PFSK-1 (cell line): ENCODE measurements around the gene RPS6KC1.

ENCODE experiments used
- POLR2AphosphoS5 ChIP-seq: IDR thresholded peaks from 2 replicates; pipeline ENCODE4 v1.6.1; 2012; ENCODE audit warnings: low read depth, mild to moderate bottlenecking, control low read depth, low read length, moderate library complexity
- SIN3A ChIP-seq: IDR thresholded peaks from 2 replicates; pipeline ENCODE4 v1.6.1; 2012; ENCODE audit warnings: mild to moderate bottlenecking, low read length, moderate library complexity, borderline replicate concordance; ENCODE audit not compliant: insufficient read depth
- TAF1 ChIP-seq: IDR thresholded peaks from 2 replicates; pipeline ENCODE4 v1.6.1; 2012; ENCODE audit warnings: low read length, control low read depth, borderline replicate concordance; ENCODE audit not compliant: insufficient read depth
- TF ChIP-seq, protein P1 (sequence below), 2 experiments: IDR thresholded peaks; 2 replicates each; pipeline versions ENCODE4 v1.6.1 to v1.8.0; 2011 to 2012; ENCODE audit warnings: low read depth in 2 of 2, low read length in 2 of 2, control low read depth in 1 of 2, inconsistent platforms in 1 of 2, mild to moderate bottlenecking in 1 of 2, moderate library complexity in 1 of 2; ENCODE audit not compliant: insufficient read depth in 1 of 2

- TF ChIP-seq POLR2AphosphoS5 (no peak), SIN3A (no peak), TAF1 (no peak)
- TF ChIP-seq, protein P1, sequence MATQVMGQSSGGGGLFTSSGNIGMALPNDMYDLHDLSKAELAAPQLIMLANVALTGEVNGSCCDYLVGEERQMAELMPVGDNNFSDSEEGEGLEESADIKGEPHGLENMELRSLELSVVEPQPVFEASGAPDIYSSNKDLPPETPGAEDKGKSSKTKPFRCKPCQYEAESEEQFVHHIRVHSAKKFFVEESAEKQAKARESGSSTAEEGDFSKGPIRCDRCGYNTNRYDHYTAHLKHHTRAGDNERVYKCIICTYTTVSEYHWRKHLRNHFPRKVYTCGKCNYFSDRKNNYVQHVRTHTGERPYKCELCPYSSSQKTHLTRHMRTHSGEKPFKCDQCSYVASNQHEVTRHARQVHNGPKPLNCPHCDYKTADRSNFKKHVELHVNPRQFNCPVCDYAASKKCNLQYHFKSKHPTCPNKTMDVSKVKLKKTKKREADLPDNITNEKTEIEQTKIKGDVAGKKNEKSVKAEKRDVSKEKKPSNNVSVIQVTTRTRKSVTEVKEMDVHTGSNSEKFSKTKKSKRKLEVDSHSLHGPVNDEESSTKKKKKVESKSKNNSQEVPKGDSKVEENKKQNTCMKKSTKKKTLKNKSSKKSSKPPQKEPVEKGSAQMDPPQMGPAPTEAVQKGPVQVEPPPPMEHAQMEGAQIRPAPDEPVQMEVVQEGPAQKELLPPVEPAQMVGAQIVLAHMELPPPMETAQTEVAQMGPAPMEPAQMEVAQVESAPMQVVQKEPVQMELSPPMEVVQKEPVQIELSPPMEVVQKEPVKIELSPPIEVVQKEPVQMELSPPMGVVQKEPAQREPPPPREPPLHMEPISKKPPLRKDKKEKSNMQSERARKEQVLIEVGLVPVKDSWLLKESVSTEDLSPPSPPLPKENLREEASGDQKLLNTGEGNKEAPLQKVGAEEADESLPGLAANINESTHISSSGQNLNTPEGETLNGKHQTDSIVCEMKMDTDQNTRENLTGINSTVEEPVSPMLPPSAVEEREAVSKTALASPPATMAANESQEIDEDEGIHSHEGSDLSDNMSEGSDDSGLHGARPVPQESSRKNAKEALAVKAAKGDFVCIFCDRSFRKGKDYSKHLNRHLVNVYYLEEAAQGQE (IDR thresholded peaks at IDR 0.05; ENCODE audit: insufficient read depth in 1 of 2, low read depth in 2 of 2, low read length in 2 of 2): no peak
Observed at GRCh38 chr1:213107613-213108012, 56.6 kb downstream of the RPS6KC1 start.
